ENCODE results near the gene RUFY3. TPM values are rescaled to one million over a fixed set of nuclear protein-coding genes. Genes with fewer than 3 reads are reported as not detected.

RUFY3 gene
- total and polyA plus RNA-seq, 3 donors from 2014 or later: 84.7 to 247 (median 220) TPM

GRCh38 chr4:70793626-70794025 lies 71.9 kb downstream of the RUFY3 start:
- 94 to 97% methylated on average over 6 of the region's 6 CpGs for WGBS, 2 donors

GRCh38 chr4:70801265-70801809 lies 79.6 kb downstream of the RUFY3 start:
- 89 to 96% methylated on average over 1 of the region's 1 CpG for WGBS, 2 donors
- intact Hi-C loops (cut with DNase I; ENCODE audit: low total_unique reads): no loop called here
- Histone ChIP-seq H3K9me3 (no peaks in the 10 kb centered on the region), H3K27me3 (no peaks in the 10 kb centered on the region), H3K36me3 (ENCODE audit: low read depth, missing control alignments) (no peaks in the 10 kb centered on the region), H3K4me3 (no peak overlapping the region), H3K4me1 (no peaks in the 10 kb centered on the region), H3K27ac (no peak overlapping the region)
- TF ChIP-seq POLR2A (IDR thresholded peaks at IDR 0.05) (no peak), CTCF (IDR thresholded peaks at IDR 0.05) (no peak)
- no peak for DNase-seq

More at GRCh38 chr4:70793626-70794025, 71.9 kb downstream of the RUFY3 start:
- H3K36me3 ChIP-seq (ENCODE audit: low read depth, missing control alignments): no peaks in the 10 kb centered on the region
- H3K4me3 ChIP-seq: no peak overlapping the region
- no peaks in the 10 kb centered on the region for H3K27me3 ChIP-seq
- TF ChIP-seq CTCF (IDR thresholded peaks at IDR 0.05) (no peak), POLR2A (IDR thresholded peaks at IDR 0.05) (no peak)
- intact Hi-C loops (cut with DNase I; ENCODE audit: low total_unique reads): no loop called here
- no peaks in the 10 kb centered on the region for H3K9me3 ChIP-seq
- H3K4me1 ChIP-seq: no peaks in the 10 kb centered on the region
- DNase-seq: no peak
- H3K27ac ChIP-seq: no peak overlapping the region

GRCh38 chr4:70802928-70803580 lies 81.3 kb downstream of the RUFY3 start:
- 86 to 88% methylated on average over 5 of the region's 5 CpGs for WGBS, 2 donors
- H3K27me3 ChIP-seq: no peaks in the 10 kb centered on the region
- H3K4me1 ChIP-seq: no peaks in the 10 kb centered on the region
- intact Hi-C loops (cut with DNase I; ENCODE audit: low total_unique reads): no loop called here
- no peak for TF ChIP-seq POLR2A (IDR thresholded peaks at IDR 0.05)
- no peak for TF ChIP-seq CTCF (IDR thresholded peaks at IDR 0.05)
- H3K9me3 ChIP-seq: no peaks in the 10 kb centered on the region
- no peak for DNase-seq
- H3K4me3 ChIP-seq: no peak overlapping the region
- no peaks in the 10 kb centered on the region for H3K36me3 ChIP-seq (ENCODE audit: low read depth, missing control alignments)
- no peak overlapping the region for H3K27ac ChIP-seq

- WGBS, 2 donors: 76 to 83% methylated on average over 1 of the region's 1 CpG
- no peak for DNase-seq
- Histone ChIP-seq H3K4me1 (no peaks in the 10 kb centered on the region), H3K4me3 (no peak overlapping the region), H3K9me3 (no peaks in the 10 kb centered on the region), H3K27me3 (no peaks in the 10 kb centered on the region), H3K27ac (no peak overlapping the region), H3K36me3 (ENCODE audit: low read depth, missing control alignments) (no peaks in the 10 kb centered on the region)
- TF ChIP-seq CTCF (IDR thresholded peaks at IDR 0.05) (no peak), POLR2A (IDR thresholded peaks at IDR 0.05) (no peak)
- intact Hi-C loops (cut with DNase I; ENCODE audit: low total_unique reads): no loop called here
These were observed 86.4 kb downstream of the RUFY3 start for GRCh38 chr4:70808151-70808550.

- no peak overlapping the region for H3K27ac ChIP-seq
- H3K4me1 ChIP-seq: no peaks in the 10 kb centered on the region
- H3K27me3 ChIP-seq: no peaks in the 10 kb centered on the region
- intact Hi-C loops (cut with DNase I; ENCODE audit: low total_unique reads): no loop called here
- H3K4me3 ChIP-seq: no peak overlapping the region
- H3K9me3 ChIP-seq: no peaks in the 10 kb centered on the region
- WGBS, 2 donors: 93% methylated on average over 1 of the region's 1 CpG
- no peaks in the 10 kb centered on the region for H3K36me3 ChIP-seq (ENCODE audit: low read depth, missing control alignments)
- no peak for DNase-seq
- no peak for TF ChIP-seq CTCF (IDR thresholded peaks at IDR 0.05)
- no peak for TF ChIP-seq POLR2A (IDR thresholded peaks at IDR 0.05)
These were observed 93.6 kb downstream of the RUFY3 start for GRCh38 chr4:70815370-70815769.

Measured in testis (tissue), 3 donors.